ENCODE results near the gene FOXP4. TPM values are rescaled to one million over a fixed set of nuclear protein-coding genes. Genes with fewer than 3 reads are reported as not detected.

The FOXP4 gene
- polyA plus RNA-seq, 1 of the 3 experiments (the other 2 are of a cell fraction), result 7.3 TPM

DNA sequence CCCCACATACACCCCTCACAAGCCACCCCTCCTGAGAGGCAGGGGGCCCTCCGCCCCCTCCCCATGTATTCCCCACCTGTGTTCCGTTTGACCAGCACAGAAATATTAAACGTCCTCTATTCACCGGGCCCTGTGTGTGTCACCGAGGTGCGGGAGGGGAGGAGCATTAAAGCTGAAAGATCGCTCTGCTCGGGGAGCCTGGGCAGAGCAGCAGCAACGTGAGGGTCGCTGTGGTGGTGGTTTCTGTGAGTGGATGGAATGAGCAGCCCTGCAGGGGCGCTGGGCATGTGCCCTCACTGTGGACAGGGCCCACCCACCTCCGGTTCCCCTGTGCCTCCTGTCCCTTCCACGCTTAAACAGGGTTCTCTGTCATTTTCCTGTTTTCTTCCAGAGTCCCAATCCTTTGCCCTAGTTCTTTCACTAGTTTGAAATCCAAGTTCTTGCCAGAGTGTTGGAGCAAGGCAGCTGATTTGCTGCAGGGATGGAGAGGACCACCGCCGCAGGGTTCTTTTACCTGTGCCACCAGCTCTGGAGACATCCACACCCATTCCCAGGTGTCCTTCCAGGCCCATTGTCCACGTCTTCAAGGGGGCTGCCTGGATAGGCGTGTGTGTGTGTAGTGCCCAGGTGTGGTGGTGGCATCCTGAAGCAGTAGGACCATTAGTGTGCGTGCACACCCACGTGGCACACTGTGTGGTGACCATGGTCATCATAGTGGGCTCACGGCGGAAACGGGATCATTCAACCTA lies 54.5 kb downstream of the FOXP4 start:
- POLR2A ChIA-PET, result no interaction called here
- Histone ChIP-seq H3K9me3 (no peaks in the 10 kb centered on the region), H3F3A (replicated peaks; ENCODE audit: insufficient read depth) (no peaks in the 10 kb centered on the region), H4K20me1 (ENCODE audit: insufficient read depth) (no peaks in the 10 kb centered on the region), H3K4me3 (ENCODE audit: low read depth in 2 of 2, low read length in 1 of 2) (no peak overlapping the region), H3K27ac (ENCODE audit: low read depth in 2 of 2, low read length in 1 of 2) (no peak overlapping the region), H3K27me3 (ENCODE audit: insufficient read depth) (no peaks in the 10 kb centered on the region), H3K9me2 (no peaks in the 10 kb centered on the region), H3K36me3 (replicated peaks in 1 of 2; ENCODE audit: control insufficient read depth in 1 of 2, insufficient read depth in 2 of 2, low read length in 1 of 2) (peaks cover 0 to 4% of the 10 kb centered on the region in 2 experiments), H3K79me2 (ENCODE audit: insufficient read depth) (no peaks in the 10 kb centered on the region), H3K4me2 (no peak overlapping the region), H3K4me1 (ENCODE audit: control insufficient read depth in 1 of 2, insufficient read depth in 2 of 2, low read depth in 1 of 2, low read length in 1 of 2) (peaks cover 0 to 7% of the 10 kb centered on the region in 2 experiments; a peak in 1 of 4 replicates), H2AFZ (ENCODE audit: low read depth) (no peak overlapping the region), H3K9ac (no peak overlapping the region)
- TF ChIP-seq, protein P1, sequence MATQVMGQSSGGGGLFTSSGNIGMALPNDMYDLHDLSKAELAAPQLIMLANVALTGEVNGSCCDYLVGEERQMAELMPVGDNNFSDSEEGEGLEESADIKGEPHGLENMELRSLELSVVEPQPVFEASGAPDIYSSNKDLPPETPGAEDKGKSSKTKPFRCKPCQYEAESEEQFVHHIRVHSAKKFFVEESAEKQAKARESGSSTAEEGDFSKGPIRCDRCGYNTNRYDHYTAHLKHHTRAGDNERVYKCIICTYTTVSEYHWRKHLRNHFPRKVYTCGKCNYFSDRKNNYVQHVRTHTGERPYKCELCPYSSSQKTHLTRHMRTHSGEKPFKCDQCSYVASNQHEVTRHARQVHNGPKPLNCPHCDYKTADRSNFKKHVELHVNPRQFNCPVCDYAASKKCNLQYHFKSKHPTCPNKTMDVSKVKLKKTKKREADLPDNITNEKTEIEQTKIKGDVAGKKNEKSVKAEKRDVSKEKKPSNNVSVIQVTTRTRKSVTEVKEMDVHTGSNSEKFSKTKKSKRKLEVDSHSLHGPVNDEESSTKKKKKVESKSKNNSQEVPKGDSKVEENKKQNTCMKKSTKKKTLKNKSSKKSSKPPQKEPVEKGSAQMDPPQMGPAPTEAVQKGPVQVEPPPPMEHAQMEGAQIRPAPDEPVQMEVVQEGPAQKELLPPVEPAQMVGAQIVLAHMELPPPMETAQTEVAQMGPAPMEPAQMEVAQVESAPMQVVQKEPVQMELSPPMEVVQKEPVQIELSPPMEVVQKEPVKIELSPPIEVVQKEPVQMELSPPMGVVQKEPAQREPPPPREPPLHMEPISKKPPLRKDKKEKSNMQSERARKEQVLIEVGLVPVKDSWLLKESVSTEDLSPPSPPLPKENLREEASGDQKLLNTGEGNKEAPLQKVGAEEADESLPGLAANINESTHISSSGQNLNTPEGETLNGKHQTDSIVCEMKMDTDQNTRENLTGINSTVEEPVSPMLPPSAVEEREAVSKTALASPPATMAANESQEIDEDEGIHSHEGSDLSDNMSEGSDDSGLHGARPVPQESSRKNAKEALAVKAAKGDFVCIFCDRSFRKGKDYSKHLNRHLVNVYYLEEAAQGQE (IDR thresholded peaks at IDR 0.05; ENCODE audit: low read depth, low read length), result no peak
- no peak for TF ChIP-seq ELF1 (IDR thresholded peaks at IDR 0.05)
- TF ChIP-seq, protein P2, sequence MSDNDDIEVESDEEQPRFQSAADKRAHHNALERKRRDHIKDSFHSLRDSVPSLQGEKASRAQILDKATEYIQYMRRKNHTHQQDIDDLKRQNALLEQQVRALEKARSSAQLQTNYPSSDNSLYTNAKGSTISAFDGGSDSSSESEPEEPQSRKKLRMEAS (IDR thresholded peaks at IDR 0.05; ENCODE audit: low read depth), result no peak
- CTCF ChIA-PET, result interaction anchor here (0.6 to 20.7 kb wide), 11 partner anchors 8 to 231 kb away, joined by 3 to 504 read pairs (median 3); partner anchors contain the start of gene TOMM6
- WGBS (ENCODE audit: low lambda C conversion rate), result 87% methylated on average over 9 of the region's 22 CpGs
- DNase-seq, result no peak

DNA sequence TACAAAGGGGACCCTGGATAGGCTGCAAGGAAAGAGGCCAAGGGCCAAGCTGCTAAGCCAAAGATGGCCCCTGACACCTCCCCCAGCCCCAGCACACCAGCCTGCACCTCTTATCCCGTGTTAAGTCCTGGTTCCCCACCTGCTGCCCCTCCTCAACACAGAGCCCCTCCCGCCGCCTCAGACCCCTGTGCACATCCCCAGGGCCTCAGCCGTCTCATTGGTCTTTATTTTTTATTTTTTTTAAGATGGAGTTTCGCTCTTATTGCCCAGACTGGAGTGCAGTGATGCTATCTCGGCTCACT lies 55.0 kb downstream of the FOXP4 start:
- no peaks in the 10 kb centered on the region for H3K79me2 ChIP-seq (ENCODE audit: insufficient read depth)
- H3K27me3 ChIP-seq (ENCODE audit: insufficient read depth), result no peaks in the 10 kb centered on the region
- TF ChIP-seq TEAD4 (IDR thresholded peaks at IDR 0.05; ENCODE audit: borderline replicate concordance, insufficient read depth), result no peak
- no peak for TF ChIP-seq RXRA (IDR thresholded peaks at IDR 0.05; ENCODE audit: borderline replicate concordance, low read depth)
- TF ChIP-seq, protein P2 (IDR thresholded peaks at IDR 0.05; ENCODE audit: low read depth), result no peak
- TF ChIP-seq CHD2 (IDR thresholded peaks at IDR 0.05; ENCODE audit: low read length, partially characterized antibody), result no peak
- no peak for TF ChIP-seq YY1 (IDR thresholded peaks at IDR 0.05; ENCODE audit: low read depth)
- TF ChIP-seq SIN3A (IDR thresholded peaks at IDR 0.05; ENCODE audit: borderline replicate concordance, low read depth, low read length), result no peak
- TF ChIP-seq, protein P1 (IDR thresholded peaks at IDR 0.05; ENCODE audit: low read depth, low read length), result no peak
- TF ChIP-seq FOXJ3 (CRISPR knock-in tag; IDR thresholded peaks at IDR 0.05), result no peak
- no peak for TF ChIP-seq MXI1 (IDR thresholded peaks at IDR 0.05; ENCODE audit: low read depth, low read length)
- TF ChIP-seq TAF1 (IDR thresholded peaks at IDR 0.05; ENCODE audit: borderline replicate concordance, low read depth, low read length), result no peak
- no peak for TF ChIP-seq GATA2 (CRISPR knock-in tag; IDR thresholded peaks at IDR 0.05)
- TF ChIP-seq, protein P3, sequence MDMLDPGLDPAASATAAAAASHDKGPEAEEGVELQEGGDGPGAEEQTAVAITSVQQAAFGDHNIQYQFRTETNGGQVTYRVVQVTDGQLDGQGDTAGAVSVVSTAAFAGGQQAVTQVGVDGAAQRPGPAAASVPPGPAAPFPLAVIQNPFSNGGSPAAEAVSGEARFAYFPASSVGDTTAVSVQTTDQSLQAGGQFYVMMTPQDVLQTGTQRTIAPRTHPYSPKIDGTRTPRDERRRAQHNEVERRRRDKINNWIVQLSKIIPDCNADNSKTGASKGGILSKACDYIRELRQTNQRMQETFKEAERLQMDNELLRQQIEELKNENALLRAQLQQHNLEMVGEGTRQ (IDR thresholded peaks at IDR 0.05; ENCODE audit: borderline replicate concordance, low read depth, low read length), result no peak
- no peaks in the 10 kb centered on the region for H4K20me1 ChIP-seq (ENCODE audit: insufficient read depth)
- WGBS (ENCODE audit: low lambda C conversion rate), result 98% methylated on average over 6 of the region's 6 CpGs
- DNase-seq, result no peak
- H3K9ac ChIP-seq, result no peak overlapping the region
- ChIA-PET POLR2A (no interaction called here), CTCF (interaction anchor here (0.6 to 20.7 kb wide), 12 partner anchors 8 to 231 kb away, joined by 3 to 504 read pairs (median 4); partner anchors contain the start of gene TOMM6)
- H3K4me3 ChIP-seq (ENCODE audit: low read depth in 2 of 2, low read length in 1 of 2), result no peak overlapping the region
- H2AFZ ChIP-seq (ENCODE audit: low read depth), result no peak overlapping the region
- H3K9me3 ChIP-seq, result no peaks in the 10 kb centered on the region
- H3K4me2 ChIP-seq, result no peak overlapping the region
- H3K27ac ChIP-seq (ENCODE audit: low read depth in 2 of 2, low read length in 1 of 2), result no peak overlapping the region
- no peaks in the 10 kb centered on the region for H3K9me2 ChIP-seq
- H3K4me1 ChIP-seq (ENCODE audit: control insufficient read depth in 1 of 2, insufficient read depth in 2 of 2, low read depth in 1 of 2, low read length in 1 of 2), result peaks cover 0 to 7% of the 10 kb centered on the region in 2 experiments; a peak in 1 of 4 replicates
- H3K36me3 ChIP-seq (replicated peaks in 1 of 2; ENCODE audit: control insufficient read depth in 1 of 2, insufficient read depth in 2 of 2, low read length in 1 of 2), result peaks cover 0 to 4% of the 10 kb centered on the region in 2 experiments
- no peaks in the 10 kb centered on the region for H3F3A ChIP-seq (replicated peaks; ENCODE audit: insufficient read depth)
